ENCODE measurements around the gene NOB1. TPM values are rescaled to one million over a fixed set of nuclear protein-coding genes. Genes with fewer than 3 reads are reported as not detected.

NOB1 gene
- total RNA-seq, 2 experiments from 2014 or later: 110 to 114 TPM

DNA sequence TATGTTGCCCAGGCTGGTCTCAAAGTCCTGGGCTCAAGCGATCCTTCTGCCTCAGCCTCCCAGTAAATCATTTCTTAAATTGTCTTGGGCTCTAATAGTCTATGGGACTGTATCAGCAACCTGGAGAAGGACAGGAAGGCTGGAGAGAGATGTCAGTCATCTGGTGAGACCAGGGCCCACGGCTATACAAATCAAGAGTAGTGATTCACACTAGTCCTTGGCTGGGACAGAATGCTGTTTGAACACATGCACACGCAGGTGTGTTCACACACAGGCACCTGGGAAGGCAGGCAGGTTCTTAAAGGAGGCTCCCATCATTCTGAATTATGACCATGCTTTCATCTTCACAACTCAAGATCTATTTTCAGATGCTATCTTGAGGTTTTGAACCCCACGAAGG, 42.4 kb downstream of the NOB1 start:
- Mint-ChIP-seq H3K4me3 (no peak overlapping the region), H3K36me3 (ENCODE audit: low read depth) (no peaks in the 10 kb centered on the region), H3K27ac (no peak overlapping the region), H3K4me1 (ENCODE audit: low read depth) (peaks cover 8% of the 10 kb centered on the region), H3K27me3 (ENCODE audit: low read depth) (no peaks in the 10 kb centered on the region), H3K9me3 (no peaks in the 10 kb centered on the region)
- CTCF ChIA-PET: no interaction called here
- no peak for DNase-seq
- intact Hi-C loops (cut with micrococcal nuclease): no loop called here

- no peaks in the 10 kb centered on the region for H3K9me3 Mint-ChIP-seq
- DNase-seq: no peak
- H3K36me3 Mint-ChIP-seq (ENCODE audit: low read depth): no peaks in the 10 kb centered on the region
- H3K27ac Mint-ChIP-seq: no peak overlapping the region
- H3K4me3 Mint-ChIP-seq: no peak overlapping the region
- H3K27me3 Mint-ChIP-seq (ENCODE audit: low read depth): no peaks in the 10 kb centered on the region
- intact Hi-C loops (cut with micrococcal nuclease): no loop called here
- peaks cover 8% of the 10 kb centered on the region for H3K4me1 Mint-ChIP-seq (ENCODE audit: low read depth)
- CTCF ChIA-PET: interaction anchor here (1.8 to 6.2 kb wide), 2 partner anchors 43 to 219 kb away, joined by 5 to 58 read pairs; partner anchors contain the start of gene NOB1
Observed at GRCh38 chr16:69711115-69711740, 43.5 kb downstream of the NOB1 start.

- H3K27me3 Mint-ChIP-seq (ENCODE audit: low read depth): no peaks in the 10 kb centered on the region
- H3K27ac Mint-ChIP-seq: no peak overlapping the region
- H3K4me3 Mint-ChIP-seq: no peak overlapping the region
- H3K36me3 Mint-ChIP-seq (ENCODE audit: low read depth): no peaks in the 10 kb centered on the region
- CTCF ChIA-PET: interaction anchor here (0.6 to 6.2 kb wide), 15 partner anchors 9 to 381 kb away, joined by 3 to 58 read pairs (median 4); partner anchors contain the start of genes NOB1 and NQO1
- intact Hi-C loops (cut with micrococcal nuclease): loop anchor here (1.0 to 5.0 kb wide), 4 partner anchors 45 to 312 kb away; partner anchors contain the start of genes NOB1 and WWP2
- H3K4me1 Mint-ChIP-seq (ENCODE audit: low read depth): peaks cover 8% of the 10 kb centered on the region
- no peak for DNase-seq
- no peaks in the 10 kb centered on the region for H3K9me3 Mint-ChIP-seq
Observed at GRCh38 chr16:69709456-69710084, 45.2 kb downstream of the NOB1 start.

GRCh38 chr16:69707920-69708683, 46.6 kb downstream of the NOB1 start:
- DNase-seq: no peak
- Mint-ChIP-seq H3K4me3 (no peak overlapping the region), H3K36me3 (ENCODE audit: low read depth) (no peaks in the 10 kb centered on the region), H3K27me3 (ENCODE audit: low read depth) (no peaks in the 10 kb centered on the region), H3K27ac (no peak overlapping the region), H3K9me3 (no peaks in the 10 kb centered on the region), H3K4me1 (ENCODE audit: low read depth) (peaks cover 8% of the 10 kb centered on the region)
- CTCF ChIA-PET: interaction anchor here (0.7 to 6.2 kb wide), 10 partner anchors 16 to 379 kb away, joined by 3 to 58 read pairs (median 4); partner anchors contain the start of genes NOB1 and NQO1
- intact Hi-C loops (cut with micrococcal nuclease): loop anchor here (2.0 to 5.0 kb wide), 3 partner anchors 55 to 311 kb away; partner anchors contain the start of gene WWP2

- CTCF ChIA-PET: interaction anchor here (6.2 kb wide), 1 partner anchor 48 kb away, joined by 58 read pairs; the partner anchor contains the start of gene NOB1
- Mint-ChIP-seq H3K36me3 (ENCODE audit: low read depth) (no peaks in the 10 kb centered on the region), H3K4me1 (ENCODE audit: low read depth) (peaks cover 8% of the 10 kb centered on the region), H3K4me3 (no peak overlapping the region), H3K27ac (peak overlapping the region; percentile 13), H3K27me3 (ENCODE audit: low read depth) (no peaks in the 10 kb centered on the region), H3K9me3 (no peaks in the 10 kb centered on the region)
- no peak for DNase-seq
- intact Hi-C loops (cut with micrococcal nuclease): loop anchor here (5.0 kb wide), 1 partner anchor 310 kb away; no protein-coding TSS in a partner anchor
Observed at GRCh38 chr16:69706975-69707340, 47.8 kb downstream of the NOB1 start.

DNA sequence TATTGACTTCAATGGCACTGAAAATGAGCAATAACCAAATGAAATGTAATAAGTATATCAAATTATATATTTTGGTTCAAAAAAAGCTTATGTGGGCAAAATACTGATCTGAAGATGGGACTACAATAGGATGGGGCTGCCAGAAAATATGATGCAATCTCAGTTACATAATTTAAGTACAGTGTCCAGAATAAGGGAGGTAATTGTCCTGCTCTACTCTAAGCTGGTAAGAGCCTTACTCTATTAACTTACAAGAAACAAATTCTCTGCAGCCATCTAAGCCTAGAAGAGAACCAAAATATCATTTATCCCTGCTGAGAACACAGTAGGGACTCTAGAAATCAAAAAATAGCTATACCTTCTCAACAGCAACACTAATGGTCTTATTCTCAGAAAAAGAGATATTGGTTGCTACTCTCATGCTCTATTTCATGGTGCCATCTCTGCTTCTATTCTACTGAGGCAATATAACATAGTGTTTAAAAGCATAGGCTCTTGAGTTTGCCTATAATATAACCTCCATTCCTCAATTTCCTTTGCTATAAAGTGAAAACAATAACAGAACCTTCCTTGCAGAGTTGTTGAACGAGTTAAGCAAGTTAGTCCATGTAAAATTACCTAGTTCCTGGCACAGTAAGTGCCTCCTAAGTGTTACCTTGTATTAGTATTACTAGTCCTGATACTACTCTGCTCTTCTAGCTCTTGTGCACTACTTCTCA, 48.3 kb downstream of the NOB1 start:
- H3K27me3 Mint-ChIP-seq (ENCODE audit: low read depth): no peaks in the 10 kb centered on the region
- H3K9me3 Mint-ChIP-seq: no peaks in the 10 kb centered on the region
- no peak overlapping the region for H3K4me3 Mint-ChIP-seq
- DNase-seq: no peak
- H3K27ac Mint-ChIP-seq: peak overlapping the region; percentile 13
- intact Hi-C loops (cut with micrococcal nuclease): loop anchor here (5.0 kb wide), 1 partner anchor 309 kb away; no protein-coding TSS in a partner anchor
- H3K4me1 Mint-ChIP-seq (ENCODE audit: low read depth): peaks cover 8% of the 10 kb centered on the region
- CTCF ChIA-PET: interaction anchor here (0.5 to 6.2 kb wide), 4 partner anchors 8 to 122 kb away, joined by 3 to 58 read pairs (median 3); partner anchors contain the start of gene NOB1
- no peaks in the 10 kb centered on the region for H3K36me3 Mint-ChIP-seq (ENCODE audit: low read depth)

DNA sequence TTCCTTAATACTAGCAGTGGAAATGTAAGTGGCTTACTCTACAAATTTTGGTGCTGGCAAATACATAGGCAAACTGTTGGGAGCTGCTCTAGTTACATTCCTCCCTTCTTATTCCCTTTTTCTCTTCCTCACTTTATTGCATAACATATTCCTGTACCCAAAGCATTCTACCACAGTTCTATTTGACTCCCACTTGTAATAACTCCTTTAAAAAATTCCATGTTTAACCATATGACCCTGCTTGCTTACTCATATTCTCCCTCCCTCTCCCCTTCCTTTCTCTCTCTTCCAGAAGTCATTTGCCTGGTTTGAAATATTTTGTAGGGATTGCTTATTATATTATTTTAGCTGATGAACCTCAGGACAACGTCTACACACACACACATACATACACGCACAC, 51.1 kb downstream of the NOB1 start:
- no peaks in the 10 kb centered on the region for H3K4me1 Mint-ChIP-seq (ENCODE audit: low read depth)
- intact Hi-C loops (cut with micrococcal nuclease): no loop called here

GRCh38 chr16:69701866-69702265, 52.9 kb downstream of the NOB1 start:
- Mint-ChIP-seq H3K36me3 (ENCODE audit: low read depth) (no peaks in the 10 kb centered on the region), H3K9me3 (no peaks in the 10 kb centered on the region), H3K27ac (no peak overlapping the region), H3K4me1 (ENCODE audit: low read depth) (no peaks in the 10 kb centered on the region), H3K27me3 (ENCODE audit: low read depth) (no peaks in the 10 kb centered on the region), H3K4me3 (no peak overlapping the region)
- no peak for DNase-seq
- CTCF ChIA-PET: interaction anchor here (0.6 to 1.0 kb wide), 2 partner anchors 11 to 303 kb away, joined by 3 to 6 read pairs; no protein-coding TSS in a partner anchor
- intact Hi-C loops (cut with micrococcal nuclease): no loop called here

More for the DNA sequence above, 51.1 kb downstream of the NOB1 start:
- H3K4me3 Mint-ChIP-seq: no peak overlapping the region
- no peaks in the 10 kb centered on the region for H3K36me3 Mint-ChIP-seq (ENCODE audit: low read depth)
- no peak for DNase-seq
- H3K27ac Mint-ChIP-seq: no peak overlapping the region
- H3K27me3 Mint-ChIP-seq (ENCODE audit: low read depth): no peaks in the 10 kb centered on the region
- CTCF ChIA-PET: interaction anchor here (1.1 to 1.8 kb wide), 4 partner anchors 51 to 307 kb away, joined by 3 to 10 read pairs (median 5); partner anchors contain the start of gene NOB1
- no peaks in the 10 kb centered on the region for H3K9me3 Mint-ChIP-seq

DNA sequence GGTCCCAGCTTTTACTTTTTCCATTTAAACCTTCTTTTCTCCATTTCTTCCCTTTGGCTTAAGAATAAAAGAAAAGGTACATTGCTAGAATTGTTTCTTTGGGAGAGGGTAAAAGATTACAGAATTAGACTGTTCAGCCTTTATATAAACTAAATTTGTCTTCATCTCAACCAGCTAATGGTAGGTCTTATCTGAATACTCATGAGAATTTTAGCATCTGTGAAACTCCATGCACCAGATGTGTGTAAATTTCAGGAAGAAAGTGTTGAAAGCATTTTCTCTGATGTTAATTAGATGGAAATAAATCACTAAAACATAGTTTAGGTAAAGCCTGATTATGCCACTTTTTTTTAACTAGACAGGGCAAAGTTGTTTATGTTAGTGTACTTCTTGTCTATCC, 53.3 kb downstream of the NOB1 start:
- H3K27ac Mint-ChIP-seq: no peak overlapping the region
- no peak for DNase-seq
- H3K27me3 Mint-ChIP-seq (ENCODE audit: low read depth): no peaks in the 10 kb centered on the region
- CTCF ChIA-PET: interaction anchor here (1.0 kb wide), 1 partner anchor 303 kb away, joined by 3 read pairs; no protein-coding TSS in a partner anchor
- no peak overlapping the region for H3K4me3 Mint-ChIP-seq
- no peaks in the 10 kb centered on the region for H3K4me1 Mint-ChIP-seq (ENCODE audit: low read depth)
- intact Hi-C loops (cut with micrococcal nuclease): no loop called here
- no peaks in the 10 kb centered on the region for H3K9me3 Mint-ChIP-seq
- no peaks in the 10 kb centered on the region for H3K36me3 Mint-ChIP-seq (ENCODE audit: low read depth)

GRCh38 chr16:69699915-69700314, 54.8 kb downstream of the NOB1 start:
- Mint-ChIP-seq H3K4me3 (no peak overlapping the region), H3K27me3 (ENCODE audit: low read depth) (no peaks in the 10 kb centered on the region), H3K36me3 (ENCODE audit: low read depth) (peaks cover 8% of the 10 kb centered on the region), H3K27ac (no peak overlapping the region), H3K4me1 (ENCODE audit: low read depth) (no peaks in the 10 kb centered on the region), H3K9me3 (no peaks in the 10 kb centered on the region)
- intact Hi-C loops (cut with micrococcal nuclease): loop anchor here (5.0 kb wide), 1 partner anchor 113 kb away; no protein-coding TSS in a partner anchor
- DNase-seq: no peak
- CTCF ChIA-PET: interaction anchor here (0.7 to 1.0 kb wide), 2 partner anchors 9 to 1855 kb away, joined by 3 to 6 read pairs; no protein-coding TSS in a partner anchor

DNA sequence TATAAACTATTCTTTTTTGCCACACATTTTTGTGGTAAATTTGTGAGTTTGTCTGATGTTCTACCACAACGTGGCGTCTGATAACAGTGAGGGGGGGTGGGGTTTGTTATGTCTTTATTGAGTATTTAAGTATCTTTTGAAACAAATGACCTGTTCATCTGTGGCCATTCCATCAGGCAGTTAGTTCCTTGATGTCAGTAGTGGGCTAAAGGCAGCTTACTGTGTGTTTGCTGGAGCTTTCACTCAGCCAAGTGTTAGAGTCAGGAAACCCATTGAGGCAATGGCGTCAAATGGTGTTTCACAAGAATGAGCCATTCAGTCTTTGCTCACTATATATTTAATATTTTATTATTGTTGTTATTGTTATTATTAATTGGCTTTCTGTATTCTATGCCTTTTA, 56.3 kb downstream of the NOB1 start:
- CTCF ChIA-PET: no interaction called here
- H3K36me3 Mint-ChIP-seq (ENCODE audit: low read depth): peaks cover 14% of the 10 kb centered on the region
- no peaks in the 10 kb centered on the region for H3K27me3 Mint-ChIP-seq (ENCODE audit: low read depth)
- no peaks in the 10 kb centered on the region for H3K9me3 Mint-ChIP-seq
- no peak overlapping the region for H3K4me3 Mint-ChIP-seq
- DNase-seq: no peak
- no peaks in the 10 kb centered on the region for H3K4me1 Mint-ChIP-seq (ENCODE audit: low read depth)
- intact Hi-C loops (cut with micrococcal nuclease): loop anchor here (5.0 kb wide), 1 partner anchor 111 kb away; no protein-coding TSS in a partner anchor
- no peak overlapping the region for H3K27ac Mint-ChIP-seq

All from activated naive CD4-positive, alpha-beta T cell treated with anti-CD3 and anti-CD28 coated beads for 36 hours (primary cell).